ENCODE results near the gene NLN. TPM values are rescaled to one million over a fixed set of nuclear protein-coding genes. Genes with fewer than 3 reads are reported as not detected.
"Not testable (repeated sequence)": the region's sequence is repeated elsewhere in the genome, so short reads cannot be mapped to it uniquely, and the experiment has no call there.

NLN gene
- total RNA-seq, 4 donors from 2014 or later: 8.4 to 31.6 (median 14.5) TPM

DNA sequence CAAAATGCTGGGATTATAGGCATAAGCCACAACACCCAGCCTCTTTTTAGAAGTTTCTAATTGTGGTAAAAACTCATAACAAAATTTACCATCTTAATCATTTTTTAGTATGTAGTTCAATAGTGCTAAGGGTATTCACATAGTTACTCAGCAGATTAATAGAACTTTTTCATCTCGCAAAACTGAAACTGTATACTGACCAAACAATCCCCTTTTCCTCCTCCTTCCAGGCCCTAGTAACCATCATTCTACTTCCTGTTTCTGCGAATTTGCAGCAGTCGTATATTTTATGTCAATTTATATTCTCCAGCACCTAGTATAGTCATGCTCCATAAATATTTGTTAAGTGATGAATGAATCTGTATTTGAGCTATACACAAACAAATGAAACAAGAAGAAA, 118.1 kb downstream of the NLN start:
- no peak for ATAC-seq (ENCODE audit: low FRiP score)
- no peak for DNase-seq (ENCODE audit: low spot score)
- TF ChIP-seq, protein P1, sequence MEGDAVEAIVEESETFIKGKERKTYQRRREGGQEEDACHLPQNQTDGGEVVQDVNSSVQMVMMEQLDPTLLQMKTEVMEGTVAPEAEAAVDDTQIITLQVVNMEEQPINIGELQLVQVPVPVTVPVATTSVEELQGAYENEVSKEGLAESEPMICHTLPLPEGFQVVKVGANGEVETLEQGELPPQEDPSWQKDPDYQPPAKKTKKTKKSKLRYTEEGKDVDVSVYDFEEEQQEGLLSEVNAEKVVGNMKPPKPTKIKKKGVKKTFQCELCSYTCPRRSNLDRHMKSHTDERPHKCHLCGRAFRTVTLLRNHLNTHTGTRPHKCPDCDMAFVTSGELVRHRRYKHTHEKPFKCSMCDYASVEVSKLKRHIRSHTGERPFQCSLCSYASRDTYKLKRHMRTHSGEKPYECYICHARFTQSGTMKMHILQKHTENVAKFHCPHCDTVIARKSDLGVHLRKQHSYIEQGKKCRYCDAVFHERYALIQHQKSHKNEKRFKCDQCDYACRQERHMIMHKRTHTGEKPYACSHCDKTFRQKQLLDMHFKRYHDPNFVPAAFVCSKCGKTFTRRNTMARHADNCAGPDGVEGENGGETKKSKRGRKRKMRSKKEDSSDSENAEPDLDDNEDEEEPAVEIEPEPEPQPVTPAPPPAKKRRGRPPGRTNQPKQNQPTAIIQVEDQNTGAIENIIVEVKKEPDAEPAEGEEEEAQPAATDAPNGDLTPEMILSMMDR (IDR thresholded peaks at IDR 0.05): no peak

- not testable (repeated sequence) for ATAC-seq (ENCODE audit: low FRiP score); DNase-seq (ENCODE audit: low spot score)
These were observed 122.8 kb downstream of the NLN start for GRCh38 chr5:65844763-65845162.

- TF ChIP-seq, protein P1 (IDR thresholded peaks at IDR 0.05): no peak
- DNase-seq (ENCODE audit: low spot score): no peak
- ATAC-seq (ENCODE audit: low FRiP score): no peak
These were observed 124.1 kb downstream of the NLN start for GRCh38 chr5:65846101-65846500.

DNA sequence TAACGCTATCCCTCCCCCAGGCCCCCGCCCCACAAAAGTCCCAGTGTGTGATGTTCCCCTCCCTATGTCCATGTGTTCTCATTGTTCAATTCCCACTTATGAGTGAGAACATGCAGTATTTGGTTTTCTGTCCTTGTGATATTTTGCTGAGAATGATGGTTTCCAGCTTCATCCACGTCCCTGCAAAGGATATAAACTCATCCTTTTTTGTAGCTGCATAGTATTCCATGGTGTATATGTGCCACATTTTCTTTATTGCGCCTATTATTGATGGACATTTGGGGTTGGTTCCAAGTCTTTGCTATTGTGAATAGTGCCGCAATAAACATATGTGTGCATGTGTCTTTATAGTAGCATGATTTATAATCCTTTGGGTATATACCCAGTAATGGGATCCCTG, 125.0 kb downstream of the NLN start:
- not testable (repeated sequence) for ATAC-seq (ENCODE audit: low FRiP score); DNase-seq (ENCODE audit: low spot score)

DNA sequence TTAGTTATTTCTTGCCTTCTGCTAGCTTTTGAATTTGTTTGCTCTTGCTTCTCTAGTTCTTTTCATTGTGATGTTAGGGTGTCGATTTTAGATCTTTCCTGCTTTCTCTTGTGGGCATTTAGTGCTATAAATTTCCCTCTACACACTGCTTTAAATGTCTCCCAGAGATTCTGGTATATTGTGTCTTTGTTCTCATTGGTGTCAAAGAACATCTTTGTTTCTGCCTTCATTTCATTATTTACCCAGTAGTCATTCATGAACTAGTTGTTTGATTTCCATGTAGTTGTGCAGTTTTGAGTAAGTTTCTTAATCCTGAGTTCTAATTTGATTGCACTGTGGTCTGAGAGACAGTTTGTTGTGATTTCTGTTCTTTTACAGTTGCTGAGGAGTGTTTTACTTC, 127.9 kb downstream of the NLN start:
- not testable (repeated sequence) for ATAC-seq (ENCODE audit: low FRiP score); DNase-seq (ENCODE audit: low spot score)

GRCh38 chr5:65854925-65855324, 132.9 kb downstream of the NLN start:
- no peak for DNase-seq (ENCODE audit: low spot score)
- ATAC-seq (ENCODE audit: low FRiP score): no peak
- TF ChIP-seq, protein P1 (IDR thresholded peaks at IDR 0.05): no peak

GRCh38 chr5:65855766-65856315, 133.8 kb downstream of the NLN start:
- no peak for ATAC-seq (ENCODE audit: low FRiP score)
- no peak for DNase-seq (ENCODE audit: low spot score)
- TF ChIP-seq, protein P1 (IDR thresholded peaks at IDR 0.05): no peak

- DNase-seq (ENCODE audit: low spot score): no peak
- TF ChIP-seq, protein P1 (IDR thresholded peaks at IDR 0.05): no peak
- ATAC-seq (ENCODE audit: low FRiP score): no peak
These were observed 134.5 kb downstream of the NLN start for GRCh38 chr5:65856520-65856919.

GRCh38 chr5:65858316-65858715, 136.3 kb downstream of the NLN start:
- no peak for ATAC-seq (ENCODE audit: low FRiP score)
- no peak for DNase-seq (ENCODE audit: low spot score)
- TF ChIP-seq, protein P1 (IDR thresholded peaks at IDR 0.05): no peak

All from omental fat pad (tissue), 4 donors.